ENCODE results near the gene RASD1. TPM values are rescaled to one million over a fixed set of nuclear protein-coding genes. Genes with fewer than 3 reads are reported as not detected.

Gene RASD1
- total RNA-seq, 3 donors from 2014 or later (not counting 1 experiment from before 2014, with no cell fraction given): 0.60 to 2.4 (median 1.2) TPM

GRCh38 chr17:17537311-17538099, 41.3 kb upstream of the RASD1 start:
- no peak overlapping the region for H3K27ac Mint-ChIP-seq
- Histone ChIP-seq H3K27ac (ENCODE audit: low read length) (no peak overlapping the region), H3K9me3 (ENCODE audit: control insufficient read depth, insufficient read depth, low read length) (no peaks in the 10 kb centered on the region), H3K36me3 (ENCODE audit: control insufficient read depth, insufficient read depth, low read length) (no peaks in the 10 kb centered on the region), H3K27me3 (ENCODE audit: control insufficient read depth, insufficient read depth, low read length) (no peaks in the 10 kb centered on the region), H3K4me1 (ENCODE audit: control insufficient read depth, insufficient read depth, low read length) (no peaks in the 10 kb centered on the region), H3K4me3 (ENCODE audit: low read length) (no peak overlapping the region)
- H3K4me3 Mint-ChIP-seq: no peak overlapping the region
- no peak for ATAC-seq
- WGBS (ENCODE audit: insufficient coverage): 95% methylated on average over 15 of the region's 15 CpGs
- intact Hi-C loops (cut with micrococcal nuclease): no loop called here
- no peaks in the 10 kb centered on the region for H3K36me3 Mint-ChIP-seq
- no peaks in the 10 kb centered on the region for H3K9me3 Mint-ChIP-seq
- DNase-seq: no peak
- no peak for TF ChIP-seq CTCF (IDR thresholded peaks at IDR 0.05)
- no peaks in the 10 kb centered on the region for H3K27me3 Mint-ChIP-seq (ENCODE audit: low read depth in 2 of 2)
- peaks cover 0 to 4% of the 10 kb centered on the region in 2 donors for H3K4me1 Mint-ChIP-seq

DNA sequence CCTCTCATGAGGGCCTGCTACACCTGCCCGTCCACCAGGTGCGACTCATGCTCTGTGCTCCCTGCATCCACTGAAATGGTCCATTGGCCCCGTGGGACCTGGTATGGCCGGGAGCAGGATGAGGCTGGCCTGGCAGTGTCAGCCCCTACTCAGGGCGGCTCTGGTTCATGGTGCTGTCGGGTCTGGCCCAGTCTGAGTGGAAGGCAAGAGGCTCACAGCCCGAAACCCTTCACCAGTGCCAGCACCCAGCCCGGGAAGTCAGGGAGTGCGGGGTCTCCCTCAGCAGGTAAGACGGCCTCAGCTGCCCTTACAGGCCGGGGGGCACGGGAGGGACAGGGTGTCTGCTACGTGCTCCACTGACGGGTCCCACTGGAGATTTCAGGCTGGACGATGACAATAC, 40.5 kb upstream of the RASD1 start:
- no peak overlapping the region for H3K4me3 ChIP-seq (ENCODE audit: low read length)
- Mint-ChIP-seq H3K36me3 (no peaks in the 10 kb centered on the region), H3K27me3 (ENCODE audit: low read depth in 2 of 2) (no peaks in the 10 kb centered on the region), H3K4me3 (no peak overlapping the region), H3K9me3 (no peaks in the 10 kb centered on the region), H3K4me1 (peaks cover 0 to 4% of the 10 kb centered on the region in 2 donors), H3K27ac (no peak overlapping the region)
- no peak for DNase-seq
- 93% methylated on average over 15 of the region's 15 CpGs for WGBS (ENCODE audit: insufficient coverage)
- TF ChIP-seq CTCF (IDR thresholded peaks at IDR 0.05): no peak
- no peaks in the 10 kb centered on the region for H3K27me3 ChIP-seq (ENCODE audit: control insufficient read depth, insufficient read depth, low read length)
- intact Hi-C loops (cut with micrococcal nuclease): no loop called here
- no peaks in the 10 kb centered on the region for H3K4me1 ChIP-seq (ENCODE audit: control insufficient read depth, insufficient read depth, low read length)
- no peaks in the 10 kb centered on the region for H3K9me3 ChIP-seq (ENCODE audit: control insufficient read depth, insufficient read depth, low read length)
- H3K27ac ChIP-seq (ENCODE audit: low read length): no peak overlapping the region
- no peak for ATAC-seq
- H3K36me3 ChIP-seq (ENCODE audit: control insufficient read depth, insufficient read depth, low read length): no peaks in the 10 kb centered on the region

GRCh38 chr17:17535957-17536356, 39.8 kb upstream of the RASD1 start:
- Histone ChIP-seq H3K27me3 (ENCODE audit: control insufficient read depth, insufficient read depth, low read length) (no peaks in the 10 kb centered on the region), H3K27ac (ENCODE audit: low read length) (no peak overlapping the region), H3K9me3 (ENCODE audit: control insufficient read depth, insufficient read depth, low read length) (no peaks in the 10 kb centered on the region), H3K36me3 (ENCODE audit: control insufficient read depth, insufficient read depth, low read length) (no peaks in the 10 kb centered on the region), H3K4me1 (ENCODE audit: control insufficient read depth, insufficient read depth, low read length) (no peaks in the 10 kb centered on the region), H3K4me3 (ENCODE audit: low read length) (no peak overlapping the region)
- no peak for TF ChIP-seq CTCF (IDR thresholded peaks at IDR 0.05)
- no peaks in the 10 kb centered on the region for H3K27me3 Mint-ChIP-seq (ENCODE audit: low read depth in 2 of 2)
- peaks cover 0 to 4% of the 10 kb centered on the region in 2 donors for H3K4me1 Mint-ChIP-seq
- H3K27ac Mint-ChIP-seq: no peak overlapping the region
- WGBS (ENCODE audit: insufficient coverage): 91% methylated on average over 7 of the region's 7 CpGs
- DNase-seq (no peak), ATAC-seq (no peak)
- H3K4me3 Mint-ChIP-seq: no peak overlapping the region
- no peaks in the 10 kb centered on the region for H3K9me3 Mint-ChIP-seq
- intact Hi-C loops (cut with micrococcal nuclease): no loop called here
- no peaks in the 10 kb centered on the region for H3K36me3 Mint-ChIP-seq

All from natural killer cell (primary cell).